Measurements from ENCODE around the gene HDAC8. TPM values are rescaled to one million over a fixed set of nuclear protein-coding genes. Genes with fewer than 3 reads are reported as not detected.

The HDAC8 gene
- total RNA-seq, 2 experiments from 2014 or later, result 5.8 to 6.8 TPM

GRCh38 chrX:72394518-72395170, 178.0 kb downstream of the HDAC8 start:
- no peaks in the 10 kb centered on the region for H3K27me3 Mint-ChIP-seq
- POLR2A ChIA-PET, result no interaction called here
- ATAC-seq (ENCODE audit: poor library complexity), result no peak
- H3K4me1 Mint-ChIP-seq (ENCODE audit: low read depth), result no peaks in the 10 kb centered on the region
- CTCF ChIA-PET, result no interaction called here
- Histone ChIP-seq H3K9me3 (ENCODE audit: control insufficient read depth in 1 of 2, insufficient read depth in 1 of 2, low read length in 2 of 2) (no peaks in the 10 kb centered on the region), H3K4me1 (ENCODE audit: insufficient read depth, low read length) (no peaks in the 10 kb centered on the region), H3K36me3 (ENCODE audit: insufficient read depth, low read length) (no peaks in the 10 kb centered on the region), H3K27ac (ENCODE audit: low read depth in 1 of 2, low read length in 2 of 2) (no peak overlapping the region), H3K27me3 (ENCODE audit: control insufficient read depth in 1 of 2, insufficient read depth in 2 of 2, low read length in 2 of 2) (no peaks in the 10 kb centered on the region), H3K4me3 (ENCODE audit: low read length) (no peak overlapping the region)
- DNase-seq, result no peak
- H3K9me3 Mint-ChIP-seq, result no peaks in the 10 kb centered on the region
- no peaks in the 10 kb centered on the region for H3K36me3 Mint-ChIP-seq (ENCODE audit: low read depth)
- no peak for TF ChIP-seq CTCF (IDR thresholded peaks at IDR 0.05)
- no peak overlapping the region for H3K27ac Mint-ChIP-seq
- intact Hi-C loops (cut with DNase I, micrococcal nuclease), result no loop called here
- no peak overlapping the region for H3K4me3 Mint-ChIP-seq

- ChIA-PET CTCF (no interaction called here), POLR2A (no interaction called here)
- H3K27ac ChIP-seq (ENCODE audit: low read depth in 1 of 2, low read length in 2 of 2), result no peak overlapping the region
- no peak for DNase-seq
- Mint-ChIP-seq H3K4me3 (no peak overlapping the region), H3K27ac (no peak overlapping the region), H3K9me3 (no peaks in the 10 kb centered on the region), H3K27me3 (no peaks in the 10 kb centered on the region), H3K36me3 (ENCODE audit: low read depth) (no peaks in the 10 kb centered on the region), H3K4me1 (ENCODE audit: low read depth) (no peaks in the 10 kb centered on the region)
- H3K4me3 ChIP-seq (ENCODE audit: low read length), result no peak overlapping the region
- no peaks in the 10 kb centered on the region for H3K36me3 ChIP-seq (ENCODE audit: insufficient read depth, low read length)
- no peak for TF ChIP-seq CTCF (IDR thresholded peaks at IDR 0.05)
- ATAC-seq (ENCODE audit: poor library complexity), result no peak
- no peaks in the 10 kb centered on the region for H3K9me3 ChIP-seq (ENCODE audit: control insufficient read depth in 1 of 2, insufficient read depth in 1 of 2, low read length in 2 of 2)
- no peaks in the 10 kb centered on the region for H3K4me1 ChIP-seq (ENCODE audit: insufficient read depth, low read length)
- intact Hi-C loops (cut with DNase I, micrococcal nuclease), result no loop called here
- H3K27me3 ChIP-seq (ENCODE audit: control insufficient read depth in 1 of 2, insufficient read depth in 2 of 2, low read length in 2 of 2), result no peaks in the 10 kb centered on the region
These were observed 178.7 kb downstream of the HDAC8 start for GRCh38 chrX:72393836-72394517.

GRCh38 chrX:72392816-72393800, 179.5 kb downstream of the HDAC8 start:
- H3K36me3 ChIP-seq (ENCODE audit: insufficient read depth, low read length), result no peaks in the 10 kb centered on the region
- POLR2A ChIA-PET, result no interaction called here

More at GRCh38 chrX:72392816-72393800, 179.5 kb downstream of the HDAC8 start:
- DNase-seq (no peak), ATAC-seq (ENCODE audit: poor library complexity) (no peak)
- no peaks in the 10 kb centered on the region for H3K9me3 ChIP-seq (ENCODE audit: control insufficient read depth in 1 of 2, insufficient read depth in 1 of 2, low read length in 2 of 2)
- H3K4me3 ChIP-seq (ENCODE audit: low read length), result no peak overlapping the region
- no peaks in the 10 kb centered on the region for H3K4me1 ChIP-seq (ENCODE audit: insufficient read depth, low read length)
- Mint-ChIP-seq H3K27me3 (no peaks in the 10 kb centered on the region), H3K4me1 (ENCODE audit: low read depth) (no peaks in the 10 kb centered on the region), H3K4me3 (no peak overlapping the region), H3K9me3 (no peaks in the 10 kb centered on the region), H3K36me3 (ENCODE audit: low read depth) (no peaks in the 10 kb centered on the region), H3K27ac (no peak overlapping the region)
- H3K27ac ChIP-seq (ENCODE audit: low read depth in 1 of 2, low read length in 2 of 2), result no peak overlapping the region
- intact Hi-C loops (cut with DNase I, micrococcal nuclease), result no loop called here
- no peaks in the 10 kb centered on the region for H3K27me3 ChIP-seq (ENCODE audit: control insufficient read depth in 1 of 2, insufficient read depth in 2 of 2, low read length in 2 of 2)
- TF ChIP-seq CTCF (IDR thresholded peaks at IDR 0.05), result no peak
- CTCF ChIA-PET, result no interaction called here

Measured in CD4-positive, alpha-beta T cell (primary cell).